ENCODE results near the gene MLF2.

DNA sequence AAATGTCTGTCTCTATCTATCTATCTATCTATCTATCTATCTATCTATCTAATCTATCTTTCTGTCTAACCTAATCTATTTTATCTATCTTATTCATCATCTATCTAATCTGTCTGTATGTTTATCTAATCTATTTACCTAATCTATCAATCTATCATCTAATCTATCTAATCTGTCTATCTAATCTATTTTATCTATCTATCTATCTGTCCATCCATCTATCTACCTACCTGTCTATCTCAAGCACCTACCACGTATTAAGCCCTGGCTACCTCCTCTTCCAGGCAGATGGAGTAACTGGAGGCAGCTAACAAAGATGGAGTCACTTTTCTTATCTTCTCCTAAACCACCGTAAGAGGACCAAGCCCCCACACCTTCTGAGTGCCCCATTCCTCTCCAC, 42.1 kb upstream of the MLF2 start:
- TF ChIP-seq POLR2AphosphoS5 (IDR thresholded peaks at IDR 0.05; ENCODE audit: low read depth, low read length) = no peak
- no peak for TF ChIP-seq POLR2A (IDR thresholded peaks at IDR 0.05; ENCODE audit: low read depth, low read length)

All from GM12891 (cell line).